Keratinocyte (primary cell): Measurements from ENCODE around the gene GSS.

ENCODE experiments used
- CTCF ChIP-seq, 3 experiments: IDR thresholded peaks in 1 of 3; conservative IDR thresholded peaks in 1 of 3; optimal IDR thresholded peaks in 1 of 3; 2 replicates in 2 of 3; 3 replicates in 1 of 3; pipeline versions ENCODE3 to v1.5.1; 2011; ENCODE audit warnings: low read length in 3 of 3, mild to moderate bottlenecking in 3 of 3, moderate library complexity in 2 of 3, control low read depth in 1 of 3, inconsistent platforms in 1 of 3; ENCODE audit not compliant: insufficient read depth in 2 of 3; ENCODE audit errors: extremely low read depth in 1 of 3
- EZH2 ChIP-seq: IDR thresholded peaks from one replicate; pipeline ENCODE4 v1.6.1; 2012; ENCODE audit warnings: inconsistent platforms, mild to moderate bottlenecking, low read length, moderate library complexity

- TF ChIP-seq CTCF (optimal IDR thresholded peaks at IDR 0.05 in 1 of 3, IDR thresholded peaks at IDR 0.05 in 1 of 3, conservative IDR thresholded peaks at IDR 0.05 in 1 of 3; ENCODE audit: extremely low read depth in 1 of 3, insufficient read depth in 2 of 3, low read length in 3 of 3) (no peak), EZH2 (no peak)
Measured at GRCh38 chr20:34920055-34920454, 35.6 kb downstream of the GSS start.
